H1 (cell line): ENCODE data around the gene CYBA. TPM values are rescaled to one million over a fixed set of nuclear protein-coding genes. Genes with fewer than 3 reads are reported as not detected.
A peak's percentile ranks its signal among the peaks of the same experiment; 100 is the strongest.

Source experiments
- CTCF ChIA-PET: fragments of 300-600 bp; sonication (Branson Sonifier 250); formaldehyde crosslinking; loops from one replicate; lab custom pipeline; 2021; ENCODE audit not compliant: partially characterized antibody; lab: Charles Lee
- POLR2A ChIA-PET: fragments of 300-600 bp; sonication (Branson Sonifier 250); formaldehyde crosslinking; loops from one replicate; lab custom pipeline; 2021; ENCODE audit warnings: inconsistent platforms; ENCODE audit not compliant: partially characterized antibody; lab: Charles Lee
- DNase-seq, 2 experiments: peaks; one replicate each; pipeline versions ENCODE4 v3.0.0 to v3.0.0-alpha.2; 2010 to 2022; ENCODE audit warnings: low spot score in 2 of 2, low read depth in 1 of 2, mixed read lengths in 1 of 2
- FAIRE-seq: peaks from 2 replicates; lab custom pipeline; 2011; peaks lifted over from hg19 to GRCh38; lab: Jason Lieb, UNC
- H2AFZ ChIP-seq: 2 replicates; pipeline ENCODE4 v1.8.1; 2012; ENCODE audit warnings: low read length, inconsistent platforms
- H2AK5ac ChIP-seq: 2 replicates; pipeline ENCODE4 v1.6.1; 2013; ENCODE audit warnings: low read depth, low read length
- H2BK120ac ChIP-seq: replicated peaks from 2 replicates; pipeline ENCODE3; 2013; ENCODE audit warnings: low read depth, low read length, inconsistent platforms
- H2BK12ac ChIP-seq: 2 replicates; pipeline ENCODE4 v1.6.1; 2013; ENCODE audit warnings: low read depth, low read length
- H2BK15ac ChIP-seq: 2 replicates; pipeline ENCODE4 v1.6.1; 2013; ENCODE audit warnings: low read length
- H2BK20ac ChIP-seq: 2 replicates; pipeline ENCODE4 v1.6.1; 2013; ENCODE audit warnings: low read length
- H2BK5ac ChIP-seq: 2 replicates; pipeline ENCODE4 v1.6.1; 2013; ENCODE audit warnings: low read depth, low read length
- H3K14ac ChIP-seq: 2 replicates; pipeline ENCODE4 v1.6.1; 2013; ENCODE audit warnings: inconsistent platforms; ENCODE audit not compliant: insufficient read length
- H3K18ac ChIP-seq: 2 replicates; pipeline ENCODE4 v1.6.1; 2013; ENCODE audit warnings: low read length; ENCODE audit errors: extremely low read depth
- H3K23ac ChIP-seq: 2 replicates; pipeline ENCODE4 v1.6.1; 2013; ENCODE audit warnings: inconsistent platforms; ENCODE audit not compliant: insufficient read length
- H3K23me2 ChIP-seq: 2 replicates; pipeline ENCODE4 v1.6.1; 2013; ENCODE audit warnings: low read depth, low read length
- H3K27ac ChIP-seq: 2 replicates; pipeline ENCODE4 v1.6.1; 2011; ENCODE audit warnings: low read depth, low read length, inconsistent platforms
- H3K27me3 ChIP-seq, 4 experiments: replicated peaks in 1 of 4; 1 replicate in 1 of 4; 2 replicates in 3 of 4; pipeline versions ENCODE4 v1.6.1 to v1.8.1; 2011 to 2013; ENCODE audit warnings: low read length in 3 of 4, mild to moderate bottlenecking in 3 of 4, inconsistent platforms in 2 of 4, mixed read lengths in 2 of 4, moderate library complexity in 1 of 4; ENCODE audit not compliant: control insufficient read depth in 3 of 4, insufficient read depth in 3 of 4; ENCODE audit errors: extremely low read depth in 1 of 4
- H3K36me3 ChIP-seq, 4 experiments: 2 replicates each; pipeline versions ENCODE4 v1.6.1 to v1.8.1; 2011 to 2013; ENCODE audit warnings: mild to moderate bottlenecking in 4 of 4, low read length in 3 of 4, moderate library complexity in 2 of 4, control low read depth in 1 of 4, inconsistent platforms in 1 of 4; ENCODE audit not compliant: insufficient read depth in 4 of 4, control insufficient read depth in 2 of 4
- H3K4ac ChIP-seq: replicated peaks from 2 replicates; pipeline ENCODE3; 2013; ENCODE audit warnings: low read length, low read depth, mixed read lengths, inconsistent platforms; ENCODE audit not compliant: insufficient read length
- H3K4me1 ChIP-seq, 4 experiments: replicated peaks in 1 of 4; 1 replicate in 1 of 4; 2 replicates in 3 of 4; pipeline versions ENCODE4 v1.6.1 to v1.8.1; 2011 to 2013; ENCODE audit warnings: low read length in 3 of 4, inconsistent platforms in 2 of 4, mixed read lengths in 1 of 4; ENCODE audit not compliant: insufficient read depth in 4 of 4, control insufficient read depth in 3 of 4
- H3K4me2 ChIP-seq, 2 experiments: 2 replicates each; pipeline versions ENCODE4 v1.6.1 to v1.8.1; 2011 to 2013; ENCODE audit warnings: low read depth in 2 of 2, low read length in 2 of 2, control low read depth in 1 of 2, inconsistent platforms in 1 of 2, mild to moderate bottlenecking in 1 of 2; ENCODE audit not compliant: insufficient read depth in 1 of 2
- H3K4me3 ChIP-seq, 4 experiments: fragments of 200-600, 300-600 bp in 1 of 4; sonication (generic), shearing (Covaris generic), sonication (Bioruptor Twin) in 1 of 4; 2 replicates each; pipeline versions ENCODE4 v1.5.1 to v1.8.1; 2011 to 2016; ENCODE audit warnings: low read length in 4 of 4, low read depth in 3 of 4, control low read depth in 2 of 4, inconsistent platforms in 2 of 4, mild to moderate bottlenecking in 2 of 4, mixed read lengths in 1 of 4, moderate library complexity in 1 of 4; ENCODE audit not compliant: insufficient read depth in 2 of 4; ENCODE audit errors: extremely low read depth in 1 of 4
- H3K56ac ChIP-seq: replicated peaks from 2 replicates; pipeline ENCODE3; 2013; ENCODE audit warnings: low read depth, mild to moderate bottlenecking, mixed read lengths, low read length, inconsistent platforms; ENCODE audit not compliant: insufficient read length
- H3K79me1 ChIP-seq: 2 replicates; pipeline ENCODE4 v1.6.1; 2013; ENCODE audit warnings: low read depth, low read length, control low read depth
- H3K79me2 ChIP-seq, 2 experiments: 2 replicates each; pipeline versions ENCODE4 v1.6.1 to v1.8.1; 2012 to 2013; ENCODE audit warnings: low read length in 2 of 2, mild to moderate bottlenecking in 2 of 2, inconsistent platforms in 1 of 2; ENCODE audit not compliant: insufficient read depth in 2 of 2, control insufficient read depth in 1 of 2
- H3K9ac ChIP-seq, 4 experiments: replicated peaks in 1 of 4; 1 replicate in 1 of 4; 2 replicates in 3 of 4; pipeline versions ENCODE4 v1.6.1 to v1.8.1; 2011 to 2013; ENCODE audit warnings: low read depth in 3 of 4, low read length in 3 of 4, control low read depth in 2 of 4, mild to moderate bottlenecking in 2 of 4, moderate library complexity in 2 of 4, inconsistent platforms in 1 of 4; ENCODE audit errors: extremely low read depth in 1 of 4
- H3K9me3 ChIP-seq, 2 experiments: 2 replicates each; pipeline versions ENCODE4 v1.6.1 to v1.8.1; 2012 to 2013; ENCODE audit warnings: mild to moderate bottlenecking in 2 of 2, moderate library complexity in 2 of 2, control low read depth in 1 of 2, inconsistent platforms in 1 of 2, low read depth in 1 of 2, low read length in 1 of 2, mixed read lengths in 1 of 2; ENCODE audit not compliant: insufficient read depth in 2 of 2
- H4K20me1 ChIP-seq, 2 experiments: replicated peaks in 1 of 2; 2 replicates each; pipeline versions ENCODE3 to v1.8.1; 2011 to 2013; ENCODE audit warnings: inconsistent platforms in 2 of 2, low read length in 2 of 2, mild to moderate bottlenecking in 1 of 2; ENCODE audit not compliant: insufficient read depth in 2 of 2, control insufficient read depth in 1 of 2
- H4K5ac ChIP-seq: 2 replicates; pipeline ENCODE4 v1.6.1; 2013; ENCODE audit warnings: low read length, low read depth, mixed read lengths, inconsistent platforms; ENCODE audit not compliant: insufficient read length
- H4K8ac ChIP-seq: 2 replicates; pipeline ENCODE4 v1.8.0; 2013; ENCODE audit warnings: mild to moderate bottlenecking, moderate library complexity, low read length, inconsistent platforms; ENCODE audit not compliant: insufficient read depth; ENCODE audit errors: extremely low read depth
- H4K91ac ChIP-seq: replicated peaks from 2 replicates; pipeline ENCODE3; 2013; ENCODE audit warnings: low read length, mixed read lengths, inconsistent platforms; ENCODE audit not compliant: insufficient read length
- BACH1 ChIP-seq: IDR thresholded peaks from 2 replicates; pipeline ENCODE4 v1.6.1; 2012; ENCODE audit warnings: low read length, improper control_type of control experiment
- CBX5 ChIP-seq: fragments of 300-800, 300-1000 bp; sonication (generic); IDR thresholded peaks from 2 replicates; pipeline ENCODE4 v1.7.1; 2016; ENCODE audit warnings: antibody characterized with exemption, low read length, low read depth
- CEBPB ChIP-seq: IDR thresholded peaks from 2 replicates; pipeline ENCODE4 v1.6.1; 2012; ENCODE audit warnings: low read depth, low read length
- CHD2 ChIP-seq: IDR thresholded peaks from 2 replicates; pipeline ENCODE4 v1.6.1; 2012; ENCODE audit warnings: low read length, improper control_type of control experiment
- CREB1 ChIP-seq: IDR thresholded peaks from 2 replicates; pipeline ENCODE4 v1.6.1; 2012; ENCODE audit warnings: inconsistent platforms
- E2F6 ChIP-seq: IDR thresholded peaks from 2 replicates; pipeline ENCODE4 v1.6.1; 2012; ENCODE audit warnings: inconsistent platforms
- NANOG ChIP-seq: IDR thresholded peaks from 2 replicates; pipeline ENCODE4 v1.6.1; 2011; ENCODE audit warnings: low read length, low read depth, mild to moderate bottlenecking, inconsistent platforms; ENCODE audit not compliant: insufficient read depth, poor library complexity, severe bottlenecking
- PHF8 ChIP-seq: fragments of 200-600 bp; sonication (generic); conservative IDR thresholded peaks from 2 replicates; pipeline ENCODE4 v1.7.1; 2012; ENCODE audit warnings: low read depth, mild to moderate bottlenecking, inconsistent platforms, low read length, moderate library complexity
- RAD21 ChIP-seq, 2 experiments: IDR thresholded peaks in 1 of 2; conservative IDR thresholded peaks in 1 of 2; 2 replicates each; pipeline ENCODE4 v1.6.1; 2011; ENCODE audit warnings: low read depth in 2 of 2, low read length in 2 of 2, improper control_type of control experiment in 1 of 2, inconsistent platforms in 1 of 2, mild to moderate bottlenecking in 1 of 2, moderate library complexity in 1 of 2
- SAP30 ChIP-seq: fragments of 300-600 bp; sonication (generic); IDR thresholded peaks from 2 replicates; pipeline ENCODE4 v1.7.1; 2012; ENCODE audit warnings: low read length, moderate library complexity, mild to moderate bottlenecking, inconsistent platforms; ENCODE audit not compliant: insufficient read depth, insufficient replicate concordance
- SIN3A ChIP-seq, 2 experiments: IDR thresholded peaks in 1 of 2; conservative IDR thresholded peaks in 1 of 2; 2 replicates each; pipeline ENCODE4 v1.6.1; 2011 to 2012; ENCODE audit warnings: low read length in 2 of 2, improper control_type of control experiment in 1 of 2, low read depth in 1 of 2, mild to moderate bottlenecking in 1 of 2
- SIRT6 ChIP-seq: IDR thresholded peaks from one replicate; pipeline ENCODE4 v1.7.1; 2012; ENCODE audit warnings: low read length, inconsistent platforms
- TBP ChIP-seq: IDR thresholded peaks from 2 replicates; pipeline ENCODE4 v1.6.1; 2011; ENCODE audit warnings: low read depth, low read length, improper control_type of control experiment
- ZNF274 ChIP-seq: IDR thresholded peaks from 2 replicates; pipeline ENCODE4 v1.7.0; 2012; ENCODE audit warnings: low read length, borderline replicate concordance; ENCODE audit errors: extremely low read depth
- WGBS, 2 experiments: shearing (Covaris generic) in 1 of 2; methylation state at CpG; one replicate each; pipeline versions ENCODE4 v1.1.6 to v1.1.7; 2013 to 2015; ENCODE audit warnings: low lambda C conversion rate in 2 of 2, mixed read lengths in 2 of 2, inconsistent platforms in 1 of 2, low coverage in 1 of 2, missing lambda C conversion rate in 1 of 2; ENCODE audit not compliant: insufficient replicate concordance in 2 of 2, insufficient coverage in 1 of 2, insufficient read length in 1 of 2; ENCODE audit errors: extremely low coverage in 1 of 2, missing lambda C conversion rate in 1 of 2; 5-methylcytosine and 5-hydroxymethylcytosine counted together
- polyA plus RNA-seq, 7 experiments: library from polyadenylated mRNA; depleted of rRNA in 3 of 7; stranded (reverse) in 5 of 7; unstranded in 2 of 7; fragments of >200 nt in 5 of 7; fragments of 200-250 nt in 2 of 7; gene quantifications; 1 replicate in 5 of 7; 2 replicates in 1 of 7; 4 replicates in 1 of 7; pipeline versions ENCODE4 v1.2.1 to v1.2.3, GENCODE V29; 2011 to 2013; ENCODE audit warnings: missing spikeins in 2 of 7, mixed read lengths in 2 of 7
- total RNA-seq: library from RNA; stranded (reverse); fragmentation: NEBNext Ultra II Directional; extraction: Animal tissue kit (Norgen Biotek cat#: 25700); gene quantifications from 2 replicates; pipeline ENCODE4 v1.2.1, GENCODE V29; 2021

CYBA gene
- total and polyA plus RNA-seq, 2 of the 8 experiments (the other 6 are each of a cell fraction or from before 2014, with no cell fraction given) = 136 to 254 TPM

GRCh38 chr16:88687254-88687576, 36.4 kb upstream of the CYBA start:
- 88% methylated on average over 7 of the region's 10 CpGs; no CpG with 5 or more reads in 1 of the 2 experiments for WGBS, 2 experiments
- H3K18ac ChIP-seq = no peak overlapping the region
- TF ChIP-seq NANOG (no peak), BACH1 (no peak), RAD21 (IDR thresholded peaks at IDR 0.05 in 1 of 2, conservative IDR thresholded peaks at IDR 0.05 in 1 of 2; ENCODE audit: low read depth in 2 of 2, low read length in 2 of 2) (no peak), CEBPB (no peak), SIRT6 (no peak), SAP30 (no peak), E2F6 (no peak), CHD2 (no peak), TBP (no peak), PHF8 (no peak), ZNF274 (no peak), CREB1 (no peak), CBX5 (no peak), SIN3A (conservative IDR thresholded peaks at IDR 0.05 in 1 of 2, IDR thresholded peaks at IDR 0.05 in 1 of 2; ENCODE audit: low read depth in 1 of 2, low read length in 2 of 2) (no peak)
- no peak overlapping the region for H2BK20ac ChIP-seq
- no peak overlapping the region for H3K9ac ChIP-seq
- no peak overlapping the region for H3K56ac ChIP-seq
- no peak overlapping the region for H4K91ac ChIP-seq
- no peak overlapping the region for H4K5ac ChIP-seq
- POLR2A ChIA-PET = interaction anchor here (0.6 to 2.3 kb wide), 9 partner anchors 10 to 122 kb away, joined by 3 to 8 read pairs (median 4); no protein-coding TSS in a partner anchor
- H3K9me3 ChIP-seq = no peaks in the 10 kb centered on the region
- no peak for FAIRE-seq
- H3K79me1 ChIP-seq = no peaks in the 10 kb centered on the region
- H2BK15ac ChIP-seq = no peak overlapping the region
- H3K36me3 ChIP-seq = no peaks in the 10 kb centered on the region
- H3K27me3 ChIP-seq = peaks cover 0 to 12% (median 9%) of the 10 kb centered on the region in 4 experiments; a peak in 3 of 7 replicates
- H3K4me3 ChIP-seq = no peak overlapping the region
- H4K20me1 ChIP-seq = peaks cover 0 to 2% of the 10 kb centered on the region in 2 experiments
- no peak overlapping the region for H4K8ac ChIP-seq
- H3K4me1 ChIP-seq = peaks cover 0 to 8% (median 6%) of the 10 kb centered on the region in 4 experiments; a peak in 6 of 7 replicates
- H3K79me2 ChIP-seq = no peaks in the 10 kb centered on the region
- no peak overlapping the region for H3K14ac ChIP-seq
- DNase-seq = no peak
- H2BK12ac ChIP-seq = no peak overlapping the region
- CTCF ChIA-PET = interaction anchor here (0.6 to 5.7 kb wide), 10 partner anchors 11 to 738 kb away, joined by 3 to 87 read pairs (median 4); no protein-coding TSS in a partner anchor
- H3K27ac ChIP-seq = no peak overlapping the region
- peaks cover 13% of the 10 kb centered on the region; the same call in 1 of the 2 replicates for H3K23me2 ChIP-seq
- H3K4ac ChIP-seq = no peak overlapping the region
- H3K4me2 ChIP-seq = peak overlapping the region; percentile 69 to 98; a peak in 2 of 4 replicates
- H2AK5ac ChIP-seq = no peak overlapping the region
- H3K23ac ChIP-seq = no peak overlapping the region
- no peak overlapping the region for H2BK120ac ChIP-seq
- no peak overlapping the region for H2BK5ac ChIP-seq
- no peak overlapping the region for H2AFZ ChIP-seq
